AG09319 (cell line): Measurements from ENCODE around the gene ACD.

Experiments
- DNase-seq: peaks from one replicate; pipeline ENCODE4 v3.0.0-alpha.2; 2010; ENCODE audit warnings: low read depth; ENCODE audit errors: extremely low read depth
- TF ChIP-seq, protein P1 (sequence below): IDR thresholded peaks from 2 replicates; pipeline ENCODE4 v1.5.1; 2011; ENCODE audit warnings: low read depth, mild to moderate bottlenecking, inconsistent platforms, low read length, moderate library complexity

The ACD gene

DNA sequence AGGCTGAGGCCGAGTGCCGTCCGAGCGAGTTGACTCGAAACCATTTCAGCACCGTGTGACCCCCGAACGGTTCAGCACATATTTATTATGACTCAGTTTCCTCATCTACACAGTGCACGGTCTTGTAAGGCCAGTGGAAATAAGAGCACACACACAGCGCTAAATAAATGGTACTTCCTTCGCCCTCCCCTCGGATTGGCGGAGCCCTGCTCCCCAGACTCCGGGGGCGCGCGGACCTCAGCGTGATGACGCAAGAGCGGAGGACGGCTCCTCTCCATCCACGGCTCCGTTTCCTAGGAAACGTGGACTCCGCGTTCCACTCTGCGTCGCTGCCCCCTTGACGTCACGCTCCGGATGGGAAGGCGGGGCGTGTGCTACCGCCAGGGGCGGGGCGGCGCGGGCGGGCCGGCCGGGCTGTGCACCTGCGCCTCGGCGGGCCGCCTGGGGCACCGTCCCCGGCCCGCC lies 536 bp upstream of the ACD start, which contains the start of gene PARD6A:
Gene PARD6A, plus strand, starts transcription at position 397 of the 465 bp plus-strand sequence. CDS start 79 bp downstream, outside the sequence.
- DNase-seq: peak; percentile 87
- TF ChIP-seq, protein P1, sequence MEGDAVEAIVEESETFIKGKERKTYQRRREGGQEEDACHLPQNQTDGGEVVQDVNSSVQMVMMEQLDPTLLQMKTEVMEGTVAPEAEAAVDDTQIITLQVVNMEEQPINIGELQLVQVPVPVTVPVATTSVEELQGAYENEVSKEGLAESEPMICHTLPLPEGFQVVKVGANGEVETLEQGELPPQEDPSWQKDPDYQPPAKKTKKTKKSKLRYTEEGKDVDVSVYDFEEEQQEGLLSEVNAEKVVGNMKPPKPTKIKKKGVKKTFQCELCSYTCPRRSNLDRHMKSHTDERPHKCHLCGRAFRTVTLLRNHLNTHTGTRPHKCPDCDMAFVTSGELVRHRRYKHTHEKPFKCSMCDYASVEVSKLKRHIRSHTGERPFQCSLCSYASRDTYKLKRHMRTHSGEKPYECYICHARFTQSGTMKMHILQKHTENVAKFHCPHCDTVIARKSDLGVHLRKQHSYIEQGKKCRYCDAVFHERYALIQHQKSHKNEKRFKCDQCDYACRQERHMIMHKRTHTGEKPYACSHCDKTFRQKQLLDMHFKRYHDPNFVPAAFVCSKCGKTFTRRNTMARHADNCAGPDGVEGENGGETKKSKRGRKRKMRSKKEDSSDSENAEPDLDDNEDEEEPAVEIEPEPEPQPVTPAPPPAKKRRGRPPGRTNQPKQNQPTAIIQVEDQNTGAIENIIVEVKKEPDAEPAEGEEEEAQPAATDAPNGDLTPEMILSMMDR: no peak

DNA sequence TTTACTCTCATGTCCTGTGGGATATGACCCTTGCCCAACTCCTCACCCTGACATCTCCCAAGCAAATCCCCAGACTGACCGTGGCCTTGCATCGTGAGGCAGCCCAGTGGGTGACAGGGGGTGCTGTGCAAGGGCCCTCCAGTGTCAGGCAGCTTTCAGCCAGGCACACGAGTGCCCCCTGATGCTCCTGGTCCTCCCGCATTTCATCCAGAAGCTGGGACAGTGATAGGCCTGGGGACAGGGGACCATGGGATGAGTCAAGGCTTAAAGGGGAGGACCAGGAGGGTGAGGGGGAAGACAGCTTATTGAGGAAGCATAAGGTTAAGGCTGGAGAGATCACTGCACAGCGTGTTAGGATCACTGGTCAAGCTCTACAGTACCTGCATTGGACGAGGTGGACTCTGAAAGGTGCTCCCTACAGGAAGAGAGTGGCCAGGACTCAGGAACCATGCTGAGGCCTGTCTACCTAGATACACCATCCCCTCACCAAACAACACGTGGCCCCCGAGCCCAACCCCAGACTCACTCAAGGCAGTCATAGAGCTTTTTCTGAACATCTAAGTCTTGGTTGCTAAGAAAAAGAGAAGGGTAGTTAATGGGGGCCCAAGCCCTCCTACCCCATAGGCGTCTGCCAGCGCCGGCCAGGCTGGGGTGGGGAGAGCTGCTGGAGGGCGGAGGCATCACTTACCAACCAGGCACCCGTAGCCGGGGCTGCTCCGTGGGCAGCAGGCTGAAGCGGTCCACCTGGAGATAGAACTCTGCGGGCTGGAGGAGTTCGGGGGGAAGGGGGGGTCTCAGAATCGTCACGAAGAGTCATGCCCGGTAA lies 998 bp downstream of the ACD start:
- TF ChIP-seq, protein P1: no peak
- DNase-seq: no peak

DNA sequence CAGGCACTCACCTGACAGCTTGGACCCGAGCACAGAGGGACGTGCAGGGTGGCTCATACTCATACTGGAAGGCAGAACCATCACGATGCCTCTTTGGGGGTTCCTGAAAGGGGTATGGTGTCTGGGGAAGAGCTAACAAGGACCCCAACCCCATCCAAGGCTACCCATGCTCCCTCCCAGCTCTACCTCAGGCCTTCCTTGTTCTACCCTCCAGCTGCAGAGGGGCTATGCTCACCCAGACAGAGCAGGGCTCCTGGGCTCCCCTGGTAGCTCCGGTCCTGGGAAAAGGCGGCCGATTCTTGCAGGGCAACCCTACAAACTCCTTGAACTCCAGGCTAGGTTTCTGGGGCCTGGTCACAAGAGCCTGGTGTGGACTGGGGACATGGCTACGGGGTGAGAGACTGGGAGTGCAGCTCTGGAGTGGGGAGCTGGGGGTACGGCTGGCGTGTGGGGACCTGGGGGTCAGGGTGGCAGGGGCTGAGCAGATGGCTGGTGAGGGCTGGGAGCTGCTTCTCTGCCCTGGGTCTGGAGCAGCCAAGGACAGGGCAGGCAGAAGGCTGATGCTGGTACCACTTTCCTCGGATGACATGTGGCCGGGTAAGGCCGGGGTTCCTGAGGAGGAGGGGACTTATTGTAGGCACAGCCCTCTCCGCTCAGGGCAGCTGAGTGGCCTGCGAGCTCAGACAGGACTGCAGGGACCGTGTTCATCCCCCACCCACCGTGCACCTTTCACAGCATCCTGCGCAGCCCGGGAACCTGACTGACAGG lies 2.1 kb downstream of the ACD start:
- no peak for DNase-seq
- TF ChIP-seq, protein P1: no peak

DNA sequence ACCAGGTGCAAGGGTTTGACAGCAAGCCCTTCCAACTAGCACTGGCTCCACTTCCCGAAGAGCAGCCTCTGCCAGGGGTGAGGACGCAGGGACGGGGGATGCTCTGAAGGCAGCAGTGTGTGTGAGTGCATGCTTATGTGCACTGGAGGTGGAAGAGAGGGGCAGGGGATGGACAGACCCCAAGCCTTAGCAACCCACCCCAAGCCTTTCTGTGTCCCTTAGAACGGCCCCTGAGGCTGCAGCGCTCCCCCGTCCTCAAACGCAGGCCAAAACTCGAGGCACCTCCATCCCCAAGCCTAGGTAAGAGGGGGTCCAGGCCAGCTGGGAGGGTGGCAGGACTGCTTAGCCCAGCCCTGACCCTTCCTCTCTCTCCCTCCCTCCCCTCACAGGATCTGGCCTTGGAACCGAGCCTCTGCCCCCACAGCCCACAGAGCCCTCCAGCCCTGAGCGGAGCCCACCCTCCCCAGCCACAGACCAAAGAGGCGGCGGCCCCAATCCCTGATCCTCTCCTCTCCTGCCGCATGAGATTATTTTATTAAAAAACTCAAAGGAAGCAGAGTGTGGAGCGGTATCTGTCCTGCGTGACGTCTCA lies 2.9 kb downstream of the ACD start:
- DNase-seq: no peak
- TF ChIP-seq, protein P1: no peak

DNA sequence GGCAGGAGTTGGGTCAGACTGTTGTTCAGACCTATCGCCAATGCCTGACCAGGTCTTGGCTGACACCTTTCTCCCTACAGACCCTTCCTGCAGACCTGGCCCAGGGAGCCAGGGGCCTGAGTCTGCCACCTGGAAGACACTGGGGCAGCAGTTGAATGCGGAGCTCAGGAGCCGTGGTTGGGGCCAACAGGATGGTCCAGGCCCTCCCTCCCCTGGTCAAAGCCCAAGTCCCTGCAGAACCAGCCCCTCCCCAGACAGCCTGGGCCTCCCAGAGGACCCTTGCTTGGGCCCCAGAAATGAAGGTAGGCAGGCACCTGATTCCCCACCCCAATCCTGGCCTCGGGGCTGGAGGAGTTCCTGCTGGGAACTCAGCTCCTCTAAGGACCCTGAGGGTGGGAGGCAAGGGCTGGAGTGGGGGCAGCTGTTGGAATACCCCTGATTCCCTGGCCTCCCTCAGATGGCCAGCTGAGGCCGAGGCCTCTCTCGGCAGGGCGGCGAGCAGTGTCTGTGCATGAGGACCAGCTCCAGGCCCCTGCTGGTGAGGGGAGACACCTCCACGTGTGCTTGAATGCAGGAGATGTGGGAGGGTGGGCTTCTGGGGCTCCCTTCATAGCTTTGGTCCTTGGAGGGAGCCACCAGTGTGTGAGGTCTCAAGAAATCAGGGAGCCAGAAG lies 3.6 kb downstream of the ACD start:
- DNase-seq: no peak
- TF ChIP-seq, protein P1: no peak

DNA sequence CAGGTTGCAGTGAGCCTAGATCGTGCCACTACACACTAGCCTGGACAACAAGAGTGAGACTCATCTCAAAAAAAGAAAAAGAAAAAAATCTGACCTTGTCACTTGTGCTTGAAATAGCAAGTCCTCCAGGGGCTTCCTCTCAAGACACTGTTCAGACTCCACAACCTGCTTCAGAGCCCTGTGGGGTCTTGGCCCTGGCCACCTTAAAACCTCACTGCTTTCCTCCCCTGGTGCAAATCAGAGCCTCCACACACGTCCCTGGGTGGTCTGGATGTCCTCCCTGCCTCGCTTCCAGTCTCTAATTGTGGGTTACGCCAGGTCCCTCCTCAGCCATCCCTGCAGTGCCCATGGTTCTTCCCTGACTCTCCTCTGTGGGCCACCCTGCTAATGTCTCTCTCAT lies 4.7 kb downstream of the ACD start:
- TF ChIP-seq, protein P1: no peak
- DNase-seq: no peak
